DOHH2 (cell line): Measurements from ENCODE around the gene CIPC.

Experiments used
- H3F3A ChIP-seq: fragments of 200-600 bp; sonication (generic), shearing (Covaris generic); 2 replicates; pipeline ENCODE4 v1.6.0; 2016; ENCODE audit warnings: antibody characterized with exemption, mild to moderate bottlenecking; ENCODE audit not compliant: control insufficient read depth, insufficient read depth
- H3K27ac ChIP-seq: fragments of 200-600 bp; sonication (generic); 2 replicates; pipeline ENCODE4 v1.5.1; 2014; ENCODE audit warnings: low read depth, mild to moderate bottlenecking, low read length, moderate library complexity
- H3K27me3 ChIP-seq: fragments of 200-600 bp; sonication (generic); 2 replicates; pipeline ENCODE4 v1.6.1; 2014; ENCODE audit warnings: mild to moderate bottlenecking, low read length, mixed read lengths; ENCODE audit not compliant: control insufficient read depth
- H3K36me3 ChIP-seq: fragments of 200-600 bp; sonication (generic); 2 replicates; pipeline ENCODE4 v1.6.1; 2014; ENCODE audit warnings: mild to moderate bottlenecking, low read length, moderate library complexity, mixed read lengths; ENCODE audit not compliant: control insufficient read depth
- H3K4me1 ChIP-seq: fragments of 200-600 bp; sonication (generic); 2 replicates; pipeline ENCODE4 v1.6.1; 2014; ENCODE audit warnings: mild to moderate bottlenecking, low read length, mixed read lengths; ENCODE audit not compliant: control insufficient read depth
- H3K4me2 ChIP-seq: fragments of 200-600 bp; sonication (generic); 2 replicates; pipeline ENCODE4 v1.6.0; 2014; ENCODE audit warnings: mild to moderate bottlenecking, low read length, moderate library complexity
- H3K4me3 ChIP-seq: fragments of 200-600 bp; sonication (generic); 2 replicates; pipeline ENCODE4 v1.5.1; 2014; ENCODE audit warnings: mild to moderate bottlenecking, low read length, mixed read lengths
- H3K79me2 ChIP-seq: fragments of 200-600 bp; sonication (generic); 2 replicates; pipeline ENCODE4 v1.6.1; 2014; ENCODE audit warnings: mild to moderate bottlenecking, low read length, mixed read lengths; ENCODE audit not compliant: control insufficient read depth
- H3K9me2 ChIP-seq: fragments of 200-600 bp; sonication (generic); replicated peaks from 2 replicates; pipeline ENCODE4 v1.6.1; 2014; ENCODE audit warnings: mild to moderate bottlenecking, low read length, mixed read lengths; ENCODE audit not compliant: control insufficient read depth
- H3K9me3 ChIP-seq: fragments of 200-600 bp; sonication (generic); 2 replicates; pipeline ENCODE4 v1.6.1; 2014; ENCODE audit warnings: antibody characterized with exemption, low read length, mixed read lengths; ENCODE audit not compliant: control insufficient read depth, insufficient read depth
- H4K20me1 ChIP-seq: fragments of 200-600 bp; sonication (generic); 2 replicates; pipeline ENCODE4 v1.6.0; 2014; ENCODE audit warnings: low read depth, mild to moderate bottlenecking, antibody characterized with exemption, low read length, moderate library complexity; ENCODE audit not compliant: control insufficient read depth, insufficient read depth
- CTCF ChIP-seq: fragments of 200-600 bp; sonication (generic); IDR thresholded peaks from one replicate; pipeline ENCODE4 v1.5.1; 2014; ENCODE audit warnings: antibody characterized with exemption, mild to moderate bottlenecking, low read depth, low read length; ENCODE audit not compliant: poor library complexity, severe bottlenecking
- EZH2phosphoT487 ChIP-seq: fragments of 200-600 bp; sonication (generic); IDR thresholded peaks from 2 replicates; pipeline ENCODE4 v1.6.1; 2017; ENCODE audit warnings: borderline replicate concordance, mild to moderate bottlenecking, antibody characterized with exemption, low read length, moderate library complexity, mixed read lengths

The CIPC gene

GRCh38 chr14:77122526-77123125, 24.6 kb downstream of the CIPC start:
- H3K27me3 ChIP-seq, result peaks cover 25% of the 10 kb centered on the region
- no peaks in the 10 kb centered on the region for H3K9me2 ChIP-seq
- H3K4me3 ChIP-seq, result peak overlapping the region; percentile 77
- H3K79me2 ChIP-seq, result peaks cover 5% of the 10 kb centered on the region; the same call in 1 of the 2 replicates
- no peak for TF ChIP-seq EZH2phosphoT487
- TF ChIP-seq CTCF, result no peak
- H3F3A ChIP-seq, result peaks cover 34% of the 10 kb centered on the region
- H3K36me3 ChIP-seq, result peaks cover 26% of the 10 kb centered on the region
- H3K4me2 ChIP-seq, result peak overlapping the region; percentile 93
- H3K4me1 ChIP-seq, result peaks cover 75% of the 10 kb centered on the region
- H4K20me1 ChIP-seq, result no peaks in the 10 kb centered on the region; the same call in 1 of the 2 replicates
- peak overlapping the region; percentile 92 for H3K27ac ChIP-seq
- H3K9me3 ChIP-seq, result no peaks in the 10 kb centered on the region

- Histone ChIP-seq H3K27me3 (peaks cover 30% of the 10 kb centered on the region), H4K20me1 (no peaks in the 10 kb centered on the region; the same call in 1 of the 2 replicates), H3K36me3 (peaks cover 21% of the 10 kb centered on the region), H3K27ac (peak overlapping the region; percentile 92), H3K9me2 (no peaks in the 10 kb centered on the region), H3K79me2 (peaks cover 5% of the 10 kb centered on the region; the same call in 1 of the 2 replicates), H3K9me3 (no peaks in the 10 kb centered on the region), H3F3A (peaks cover 34% of the 10 kb centered on the region), H3K4me3 (peak overlapping the region; percentile 77), H3K4me1 (peaks cover 70% of the 10 kb centered on the region), H3K4me2 (peak overlapping the region; percentile 93)
- TF ChIP-seq CTCF, result no peak
- TF ChIP-seq EZH2phosphoT487, result no peak
Measured at GRCh38 chr14:77123381-77124325, 25.6 kb downstream of the CIPC start.

- peaks cover 35% of the 10 kb centered on the region for H3K27me3 ChIP-seq
- H3K4me3 ChIP-seq, result peak overlapping the region; percentile 77
- peaks cover 60% of the 10 kb centered on the region for H3K4me1 ChIP-seq
Measured at GRCh38 chr14:77124345-77125280, 26.6 kb downstream of the CIPC start.

More at GRCh38 chr14:77124345-77125280, 26.6 kb downstream of the CIPC start:
- H3K36me3 ChIP-seq, result peaks cover 19% of the 10 kb centered on the region
- no peaks in the 10 kb centered on the region for H3K9me2 ChIP-seq
- peaks cover 4% of the 10 kb centered on the region; the same call in 1 of the 2 replicates for H3K79me2 ChIP-seq
- H4K20me1 ChIP-seq, result no peaks in the 10 kb centered on the region; the same call in 1 of the 2 replicates
- H3K4me2 ChIP-seq, result peak overlapping the region; percentile 93
- no peak for TF ChIP-seq EZH2phosphoT487
- TF ChIP-seq CTCF, result peak; percentile 40
- H3K27ac ChIP-seq, result no peak overlapping the region; the same call in 1 of the 2 replicates
- H3K9me3 ChIP-seq, result no peaks in the 10 kb centered on the region
- H3F3A ChIP-seq, result peaks cover 33% of the 10 kb centered on the region
